Stromal cell of bone marrow (primary cell): ENCODE measurements around the gene RPL19.

Experiments
- DNase-seq: peaks from one replicate; pipeline ENCODE4 v3.0.0-alpha.2; 2012; ENCODE audit warnings: low read depth

The RPL19 gene

DNA sequence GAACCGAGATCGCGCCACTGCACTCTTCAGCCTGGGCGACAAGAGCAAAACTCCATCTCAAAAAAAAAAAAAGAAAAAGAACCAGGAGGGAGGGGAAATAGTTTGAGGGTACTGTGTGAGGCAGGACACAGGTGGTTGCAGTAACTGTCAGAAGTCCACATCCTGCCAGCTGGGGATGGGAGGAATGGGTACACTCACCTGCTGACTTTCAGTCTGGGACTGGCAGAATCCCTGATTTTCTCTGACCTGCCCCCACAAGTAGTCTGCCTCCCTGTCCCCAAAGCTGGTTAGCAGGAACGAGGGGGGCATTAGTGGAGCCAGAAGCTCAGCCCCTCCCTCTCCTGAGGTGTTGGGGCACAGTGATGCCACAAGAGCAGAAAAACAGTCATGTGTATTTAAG, 27.0 kb upstream of the RPL19 start:
- no peak for DNase-seq

DNA sequence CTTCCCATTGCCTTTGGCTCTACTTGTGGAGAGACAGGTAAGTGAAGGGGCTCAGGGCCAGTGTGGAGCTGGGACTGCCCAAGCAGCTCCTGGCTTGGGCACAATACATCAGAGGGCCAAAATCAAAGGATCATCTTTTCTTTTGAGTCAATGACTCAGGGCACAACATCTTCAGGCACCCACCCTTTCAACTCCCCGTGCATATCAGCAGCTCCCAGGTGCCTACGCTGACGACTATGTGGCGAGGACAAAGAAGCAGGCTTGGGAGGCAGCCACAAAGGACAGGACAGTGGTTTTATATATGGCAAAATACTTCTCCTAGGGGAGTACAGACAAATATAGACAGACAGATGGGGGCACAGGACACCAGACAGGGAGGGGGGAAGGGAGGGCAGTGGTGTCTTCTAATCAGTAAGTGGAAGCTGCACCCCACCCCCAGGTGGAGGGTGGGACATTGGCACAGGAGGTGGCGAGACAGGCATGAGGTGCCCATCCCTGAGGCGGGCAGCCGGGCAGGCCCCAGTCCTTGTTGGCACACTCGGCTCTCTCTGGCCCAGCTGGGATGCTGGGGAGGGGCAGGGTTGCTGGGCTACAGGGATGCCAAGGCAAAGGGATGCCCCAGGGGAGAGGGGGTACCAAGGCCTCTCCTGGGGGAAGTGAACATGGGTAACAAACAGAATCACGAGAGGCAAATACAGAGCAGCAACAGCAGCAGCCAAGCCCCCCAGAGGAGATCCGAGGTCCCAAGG, 26.4 kb upstream of the RPL19 start:
- DNase-seq = no peak

- no peak for DNase-seq
Measured at GRCh38 chr17:39174920-39175694, 25.0 kb upstream of the RPL19 start.

- no peak for DNase-seq
Measured at GRCh38 chr17:39175695-39176093, 24.4 kb upstream of the RPL19 start.

DNA sequence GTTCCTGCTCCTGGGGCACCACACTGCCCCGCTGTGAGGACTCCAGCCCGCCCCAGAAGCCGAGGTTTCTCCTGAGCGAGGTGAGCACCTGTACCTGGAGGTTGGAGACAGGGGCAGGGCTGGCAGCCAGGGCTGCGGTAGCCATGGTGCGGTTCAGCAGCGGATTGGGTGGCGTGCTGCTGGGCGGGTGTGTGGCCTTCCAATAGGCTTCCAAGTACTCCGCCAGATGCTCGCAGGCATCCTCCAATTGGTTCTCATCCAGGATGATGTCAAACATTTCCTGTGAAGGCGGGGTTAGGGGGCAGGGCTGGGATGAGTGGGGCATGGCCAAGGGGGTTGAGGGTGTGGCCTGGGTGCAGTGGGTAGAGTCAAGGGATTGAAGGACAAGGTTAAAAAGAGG, 22.8 kb upstream of the RPL19 start:
- no peak for DNase-seq

GRCh38 chr17:39178536-39178935, 21.5 kb upstream of the RPL19 start:
- DNase-seq = no peak

- no peak for DNase-seq
Measured at GRCh38 chr17:39181303-39181702, 18.8 kb upstream of the RPL19 start.

DNA sequence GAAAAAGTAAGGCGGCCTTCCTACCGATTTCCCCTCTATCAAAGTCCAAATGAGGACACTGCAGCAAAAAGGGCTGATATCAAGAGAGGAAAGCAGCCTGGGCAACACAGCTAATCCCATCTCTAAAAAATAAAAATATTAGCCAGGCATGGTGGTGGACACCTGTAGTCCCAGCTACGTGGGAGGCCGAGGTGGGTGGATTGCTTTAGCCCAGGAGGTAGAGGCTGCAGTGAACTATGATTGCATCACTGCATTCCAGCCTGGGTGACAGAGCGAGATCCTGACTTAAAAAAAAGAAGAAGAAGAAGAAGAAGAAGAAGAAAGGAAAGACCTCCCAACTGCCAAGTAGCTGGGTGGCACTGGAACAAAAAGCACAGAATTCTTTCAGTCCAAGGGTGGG, 17.0 kb upstream of the RPL19 start:
- DNase-seq = no peak

DNA sequence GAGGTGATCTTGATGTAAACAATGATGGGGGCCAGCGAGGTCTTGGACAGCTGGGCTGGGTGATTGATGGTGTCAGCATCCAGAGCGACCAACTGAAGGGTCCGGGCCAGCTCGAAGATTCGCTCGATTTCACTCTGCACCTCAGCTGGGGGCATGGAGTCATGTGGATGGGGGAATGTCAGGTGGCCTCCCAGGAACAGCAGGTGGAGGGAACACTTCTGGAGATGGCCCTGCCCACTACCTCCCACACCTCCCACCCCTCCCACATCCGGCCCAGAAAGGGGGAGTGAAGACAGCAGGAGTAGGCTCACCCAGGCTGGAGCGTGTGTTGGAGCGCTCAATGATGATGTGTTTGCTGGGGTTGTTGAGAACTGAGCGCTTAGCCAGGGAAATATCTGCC, 16.4 kb upstream of the RPL19 start:
- DNase-seq = no peak

- DNase-seq = no peak
Measured at GRCh38 chr17:39186481-39187002, 13.5 kb upstream of the RPL19 start.

GRCh38 chr17:39187152-39187830, 12.8 kb upstream of the RPL19 start:
- DNase-seq = no peak

DNA sequence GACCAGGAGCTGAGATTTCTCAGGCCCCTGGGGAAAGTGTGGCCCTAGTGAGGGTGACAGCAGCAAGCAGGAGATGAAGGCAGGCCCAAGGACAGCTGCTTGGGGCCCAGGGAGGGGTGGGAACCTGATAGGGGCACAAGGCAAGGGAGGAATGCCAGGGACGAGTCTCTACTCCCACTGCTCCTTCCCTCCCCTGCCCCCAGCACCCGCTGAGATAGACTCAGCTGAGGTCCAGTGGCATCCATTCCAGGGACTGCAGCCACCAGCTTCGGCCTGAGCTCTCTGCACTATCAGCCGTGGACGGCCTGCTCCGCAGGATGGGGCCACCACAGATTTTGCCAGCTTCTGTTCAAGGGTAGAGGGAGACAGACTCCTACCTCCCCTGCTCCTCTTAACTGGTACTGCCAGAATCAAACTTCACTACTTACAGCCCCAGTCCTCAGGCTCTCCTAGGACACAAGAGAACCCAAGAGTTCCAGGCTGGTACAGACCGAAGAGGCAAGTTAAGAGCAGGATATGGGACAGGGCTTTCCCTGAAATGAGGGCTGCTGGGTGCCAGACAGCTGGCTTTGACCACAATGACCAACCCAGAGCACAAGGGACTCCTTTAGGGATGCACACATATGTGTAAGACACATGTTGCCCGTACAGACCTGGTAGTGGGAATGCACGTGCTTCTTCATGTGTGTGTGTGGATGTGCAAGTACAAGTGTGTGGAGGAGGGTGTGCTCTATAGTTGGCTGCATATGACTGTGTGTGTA, 8.2 kb upstream of the RPL19 start:
- no peak for DNase-seq

GRCh38 chr17:39192901-39193300, 7.2 kb upstream of the RPL19 start:
- DNase-seq = no peak

DNA sequence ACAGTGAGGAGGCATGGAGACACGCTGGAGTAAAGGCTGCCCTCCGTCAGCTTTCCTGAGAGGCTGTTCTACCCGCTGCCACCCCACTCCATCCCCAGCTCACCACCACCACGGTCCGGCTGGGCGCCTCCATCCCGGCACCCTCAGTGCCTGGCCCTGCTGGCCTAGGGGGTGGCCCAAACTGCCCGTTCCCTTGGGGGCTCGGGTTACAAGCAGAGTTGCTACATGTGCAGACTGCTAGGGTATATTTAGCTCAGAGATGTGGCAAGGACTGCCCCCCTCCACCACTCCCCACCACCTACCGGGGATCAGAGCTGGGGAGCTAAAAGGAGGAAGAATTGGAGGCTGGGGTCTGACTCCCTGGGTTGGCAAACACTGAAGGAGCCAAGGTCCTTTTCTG, 6.7 kb upstream of the RPL19 start:
- DNase-seq = no peak

GRCh38 chr17:39194089-39194984, 5.7 kb upstream of the RPL19 start:
- DNase-seq = no peak

DNA sequence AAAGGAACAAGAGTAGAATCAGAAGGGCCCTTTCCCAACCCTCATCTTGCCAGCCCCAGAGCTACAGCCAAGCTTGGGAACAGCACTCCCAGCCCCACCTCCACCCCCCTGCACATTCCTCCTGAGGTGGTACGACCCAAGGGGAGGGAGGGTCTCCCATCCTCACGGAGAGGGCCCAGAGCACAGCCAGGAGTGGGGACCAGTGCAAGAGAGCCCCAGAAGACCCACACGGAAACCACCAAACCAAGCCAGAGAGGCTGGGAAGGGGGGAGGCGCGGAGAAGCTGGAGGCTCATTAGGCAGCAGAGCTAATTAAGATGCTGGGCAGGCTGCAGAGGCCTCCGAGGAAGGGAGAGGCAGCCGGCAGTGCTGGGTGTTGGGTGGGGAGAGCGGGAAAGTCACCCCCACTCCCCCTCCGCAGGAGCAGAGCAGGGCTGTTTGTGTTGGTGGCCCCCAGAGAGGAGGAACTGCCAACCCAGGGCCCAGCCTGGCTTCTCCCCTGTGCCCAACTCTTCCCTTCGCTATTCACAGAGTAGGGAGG, 5.0 kb upstream of the RPL19 start:
- DNase-seq = no peak

- no peak for DNase-seq
Measured at GRCh38 chr17:39195568-39196160, 4.4 kb upstream of the RPL19 start.

GRCh38 chr17:39196241-39196807, 3.8 kb upstream of the RPL19 start:
- DNase-seq = no peak

DNA sequence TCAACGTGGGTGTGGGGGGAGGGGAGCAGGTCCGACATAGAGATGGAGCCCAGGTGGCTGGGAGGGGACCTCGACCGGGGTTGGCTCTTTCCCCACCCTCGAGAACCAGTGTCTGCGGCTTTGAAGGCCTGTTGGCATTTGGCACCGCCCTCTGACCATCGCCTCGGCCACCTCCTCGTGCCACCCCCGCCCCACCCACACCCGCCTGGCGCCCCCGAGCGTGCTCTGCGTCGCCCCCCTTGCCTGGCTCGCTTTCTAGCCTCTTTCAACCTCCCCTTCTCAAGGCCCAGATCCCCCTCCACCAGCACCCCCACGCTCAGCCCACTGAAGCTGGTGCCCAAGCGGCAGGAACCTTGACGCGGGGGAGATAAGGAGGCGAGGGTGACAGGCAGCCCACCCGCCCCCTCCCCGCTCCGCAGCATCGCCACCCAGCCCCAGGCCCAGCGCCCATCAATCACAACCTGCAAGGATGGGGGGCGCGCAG, 3.2 kb upstream of the RPL19 start:
- no peak for DNase-seq
